SK-N-SH treated with all-trans-retinoic acid at 6 μM for 48 hours (cell line): ENCODE results near the gene KBTBD12.

ENCODE experiments used
- ARNTL ChIP-seq: fragments of 450-650 bp; formaldehyde crosslinking; IDR thresholded peaks from 2 replicates; pipeline ENCODE4 v1.5.0; 2020; ENCODE audit warnings: low read depth, mild to moderate bottlenecking, moderate library complexity, borderline replicate concordance
- BACH2 ChIP-seq: fragments of 250-450 bp; sonication (Bioruptor Pico); IDR thresholded peaks from 2 replicates; pipeline ENCODE4 v1.9.0; 2021; ENCODE audit warnings: mild to moderate bottlenecking, borderline replicate concordance
- CREB5 ChIP-seq: fragments of 250-450 bp; sonication (Bioruptor Pico); IDR thresholded peaks from 2 replicates; pipeline ENCODE4 v1.5.1; 2020; ENCODE audit warnings: low read depth, mild to moderate bottlenecking, moderate library complexity
- GLIS3 ChIP-seq: fragments of 250-450 bp; sonication (Bioruptor Pico); IDR thresholded peaks from 2 replicates; pipeline ENCODE4 v1.5.0; 2020; ENCODE audit warnings: mild to moderate bottlenecking, moderate library complexity
- ISL1 ChIP-seq: fragments of 250-450 bp; sonication (Bioruptor Pico); IDR thresholded peaks from 2 replicates; pipeline ENCODE4 v2.1.2; 2022; ENCODE audit warnings: mild to moderate bottlenecking, moderate library complexity
- PATZ1 ChIP-seq: fragments of 250-450 bp; sonication (Bioruptor Pico); IDR thresholded peaks from 2 replicates; pipeline ENCODE4 v1.8.0; 2020; ENCODE audit warnings: mild to moderate bottlenecking, moderate library complexity, borderline replicate concordance
- SNAI2 ChIP-seq: fragments of 250-450 bp; sonication (Bioruptor Pico); IDR thresholded peaks from 2 replicates; pipeline ENCODE4 v1.5.0; 2020; ENCODE audit warnings: mild to moderate bottlenecking, moderate library complexity
- TCF4 ChIP-seq: fragments of 250-450 bp; sonication (Bioruptor Pico); IDR thresholded peaks from 2 replicates; pipeline ENCODE4 v1.8.0; 2021; ENCODE audit warnings: mild to moderate bottlenecking, moderate library complexity, borderline replicate concordance
- TOX ChIP-seq: fragments of 250-450 bp; sonication (Bioruptor Pico); IDR thresholded peaks from 2 replicates; pipeline ENCODE4 v1.8.0; 2021; ENCODE audit warnings: mild to moderate bottlenecking, moderate library complexity, borderline replicate concordance
- ZC3H10 ChIP-seq: fragments of 250-450 bp; sonication (Bioruptor Pico); IDR thresholded peaks from 2 replicates; pipeline ENCODE4 v1.5.1; 2021; ENCODE audit warnings: mild to moderate bottlenecking, moderate library complexity
- ZFP30 ChIP-seq: fragments of 450-650 bp; formaldehyde crosslinking; IDR thresholded peaks from 2 replicates; pipeline ENCODE4 v1.5.0; 2022; ENCODE audit warnings: mild to moderate bottlenecking, moderate library complexity
- ZNF565 ChIP-seq: fragments of 450-650 bp; formaldehyde crosslinking; conservative IDR thresholded peaks from 2 replicates; pipeline ENCODE4 v1.5.0; 2020; ENCODE audit warnings: low read depth, mild to moderate bottlenecking, moderate library complexity
- ZNF70 ChIP-seq: fragments of 450-650 bp; formaldehyde crosslinking; IDR thresholded peaks from 2 replicates; pipeline ENCODE4 v1.5.0; 2020; ENCODE audit warnings: mild to moderate bottlenecking, moderate library complexity

- TF ChIP-seq SNAI2 (no peak), ZNF565 (CRISPR knock-in tag) (no peak), ZC3H10 (no peak), PATZ1 (CRISPR knock-in tag) (no peak), TOX (no peak), ZFP30 (no peak), CREB5 (CRISPR knock-in tag) (no peak), GLIS3 (CRISPR knock-in tag) (no peak), BACH2 (CRISPR knock-in tag) (no peak), ARNTL (CRISPR knock-in tag) (no peak), ZNF70 (CRISPR knock-in tag) (no peak), TCF4 (CRISPR knock-in tag) (no peak), ISL1 (no peak)
Measured at GRCh38 chr3:127985216-127985615, 70.2 kb downstream of the KBTBD12 start.
